SU-DHL-6 (cell line): ENCODE data around the gene SPTBN1.

Experiments used
- EZH2phosphoT487 ChIP-seq: fragments of 200-600 bp; sonication (generic), shearing (Covaris generic); conservative IDR thresholded peaks from 2 replicates; pipeline ENCODE4 v1.6.1; 2018; ENCODE audit warnings: mild to moderate bottlenecking, antibody characterized with exemption, low read length, moderate library complexity, mixed read lengths
- TF ChIP-seq, protein P1 (sequence below): fragments of 200-600 bp; sonication (generic); IDR thresholded peaks from one replicate; pipeline ENCODE4 v1.5.1; 2017; ENCODE audit warnings: antibody characterized with exemption, mild to moderate bottlenecking, low read length, moderate library complexity; ENCODE audit not compliant: insufficient read depth, poor library complexity, severe bottlenecking

DNA sequence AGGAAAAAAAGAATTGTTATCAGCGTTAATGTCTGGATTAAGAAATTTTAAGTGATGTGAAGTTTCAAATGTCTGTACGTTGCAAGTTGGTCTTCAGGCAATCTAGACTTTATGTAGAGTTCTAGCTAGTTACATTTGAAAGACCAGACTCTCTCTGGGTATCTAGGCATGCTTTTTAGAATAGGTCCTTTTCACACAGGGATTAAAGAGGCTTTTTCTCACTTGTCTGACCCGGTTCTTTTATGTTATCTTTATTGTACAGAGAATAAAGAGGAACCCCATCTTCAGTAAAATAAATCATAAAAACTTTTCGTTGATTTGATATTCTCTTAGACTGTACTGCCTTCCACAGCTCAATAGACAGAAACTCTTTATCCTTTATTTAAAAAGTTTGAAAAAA, 258.9 kb downstream of the SPTBN1 start:
- TF ChIP-seq, protein P1, sequence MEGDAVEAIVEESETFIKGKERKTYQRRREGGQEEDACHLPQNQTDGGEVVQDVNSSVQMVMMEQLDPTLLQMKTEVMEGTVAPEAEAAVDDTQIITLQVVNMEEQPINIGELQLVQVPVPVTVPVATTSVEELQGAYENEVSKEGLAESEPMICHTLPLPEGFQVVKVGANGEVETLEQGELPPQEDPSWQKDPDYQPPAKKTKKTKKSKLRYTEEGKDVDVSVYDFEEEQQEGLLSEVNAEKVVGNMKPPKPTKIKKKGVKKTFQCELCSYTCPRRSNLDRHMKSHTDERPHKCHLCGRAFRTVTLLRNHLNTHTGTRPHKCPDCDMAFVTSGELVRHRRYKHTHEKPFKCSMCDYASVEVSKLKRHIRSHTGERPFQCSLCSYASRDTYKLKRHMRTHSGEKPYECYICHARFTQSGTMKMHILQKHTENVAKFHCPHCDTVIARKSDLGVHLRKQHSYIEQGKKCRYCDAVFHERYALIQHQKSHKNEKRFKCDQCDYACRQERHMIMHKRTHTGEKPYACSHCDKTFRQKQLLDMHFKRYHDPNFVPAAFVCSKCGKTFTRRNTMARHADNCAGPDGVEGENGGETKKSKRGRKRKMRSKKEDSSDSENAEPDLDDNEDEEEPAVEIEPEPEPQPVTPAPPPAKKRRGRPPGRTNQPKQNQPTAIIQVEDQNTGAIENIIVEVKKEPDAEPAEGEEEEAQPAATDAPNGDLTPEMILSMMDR = no peak
- TF ChIP-seq EZH2phosphoT487 = no peak
